Renal cortex interstitium (tissue), 11 donors: ENCODE results near the gene PCNP. TPM values are rescaled to one million over a fixed set of nuclear protein-coding genes. Genes with fewer than 3 reads are reported as not detected.
"Not testable (repeated sequence)": the region's sequence is repeated elsewhere in the genome, so short reads cannot be mapped to it uniquely, and the experiment has no call there.

Source experiments
- DNase-seq, 11 donors: peaks; one replicate each; pipeline ENCODE4 v3.0.0-alpha.2; 2013; ENCODE audit warnings: low read depth in 9 of 11, low spot score in 4 of 11; ENCODE audit errors: extremely low read depth in 1 of 11
- polyA plus RNA-seq, 3 donors: library from polyadenylated mRNA; unstranded; fragments of 120-200 nt; gene quantifications; one replicate each; pipeline ENCODE4 v1.2.1, GENCODE V29; 2013; ENCODE audit not compliant: insufficient read length in 3 of 3

Gene PCNP
- polyA plus RNA-seq, 3 donors: 197 to 242 (median 212) TPM

DNA sequence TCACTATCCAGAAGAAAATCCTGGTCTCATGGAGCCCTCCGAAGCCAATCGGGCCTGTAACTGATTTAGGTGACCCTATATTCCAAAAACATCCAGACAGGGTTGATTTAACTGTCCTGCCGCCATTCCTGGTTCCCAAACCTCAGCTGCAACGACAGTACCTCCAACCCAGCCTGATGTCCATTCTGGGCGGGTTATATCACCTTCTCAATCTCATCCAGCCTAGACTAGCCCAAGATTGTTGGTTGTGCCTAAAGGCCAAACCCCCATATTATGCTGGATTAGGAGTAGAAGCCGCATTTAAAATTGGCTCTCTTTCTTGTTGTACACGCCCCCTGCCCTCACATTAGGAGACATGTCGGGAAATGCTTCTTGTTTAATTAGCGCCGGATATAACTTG lies 66.3 kb downstream of the PCNP start:
- no peak for DNase-seq

DNA sequence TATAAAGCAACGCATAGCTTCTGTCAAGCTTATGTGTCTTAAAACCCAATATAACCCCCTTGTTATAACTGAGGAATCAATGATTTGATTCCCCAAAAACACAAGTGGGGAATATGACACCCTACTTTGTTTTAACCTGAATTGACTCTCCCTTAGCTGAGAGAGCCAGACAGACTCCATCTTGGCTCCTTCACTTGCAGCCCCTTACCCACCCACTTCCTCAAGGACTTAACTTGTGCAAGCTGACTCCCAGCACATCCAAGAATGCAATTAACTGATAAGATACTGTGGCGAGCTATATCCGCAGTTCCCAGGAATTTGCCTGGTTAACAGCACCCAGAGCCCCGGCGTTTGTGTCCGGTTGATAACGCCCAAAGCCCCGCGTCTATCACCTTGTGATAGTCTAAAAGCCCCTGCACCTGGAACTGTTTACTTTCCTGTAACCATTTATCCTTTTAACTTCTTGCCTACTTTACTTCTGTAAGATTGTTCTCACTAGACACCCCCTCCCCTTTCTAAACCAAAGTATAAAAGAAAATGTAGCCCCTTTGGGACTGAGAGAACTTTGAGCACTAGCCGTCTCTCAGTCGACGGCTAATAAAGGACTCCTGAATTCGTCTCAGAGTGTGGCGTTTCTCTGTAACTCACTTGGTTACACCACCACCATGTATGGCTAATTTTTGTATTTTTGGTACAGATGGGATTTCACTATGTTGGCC lies 67.6 kb downstream of the PCNP start:
- DNase-seq: not testable (repeated sequence)

DNA sequence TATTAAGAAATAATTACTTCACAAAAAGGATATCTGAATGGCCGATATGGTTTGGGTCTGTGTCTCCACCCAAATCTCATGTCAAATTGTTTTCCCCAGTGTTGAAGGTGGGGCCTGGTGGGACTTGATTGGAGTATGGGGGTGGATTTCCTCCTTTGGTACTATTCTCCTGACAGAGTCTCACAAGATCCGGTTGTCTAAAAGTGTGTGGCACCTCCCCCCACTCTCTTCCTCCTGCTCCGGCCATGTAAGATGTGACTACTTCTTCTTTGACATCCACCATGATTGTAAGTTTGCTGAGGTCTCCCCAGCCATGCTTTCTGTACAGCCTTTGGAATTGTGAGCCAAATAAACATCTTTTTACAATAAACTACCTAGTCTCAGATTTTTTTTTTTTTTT lies 68.5 kb downstream of the PCNP start:
- no peak for DNase-seq

DNA sequence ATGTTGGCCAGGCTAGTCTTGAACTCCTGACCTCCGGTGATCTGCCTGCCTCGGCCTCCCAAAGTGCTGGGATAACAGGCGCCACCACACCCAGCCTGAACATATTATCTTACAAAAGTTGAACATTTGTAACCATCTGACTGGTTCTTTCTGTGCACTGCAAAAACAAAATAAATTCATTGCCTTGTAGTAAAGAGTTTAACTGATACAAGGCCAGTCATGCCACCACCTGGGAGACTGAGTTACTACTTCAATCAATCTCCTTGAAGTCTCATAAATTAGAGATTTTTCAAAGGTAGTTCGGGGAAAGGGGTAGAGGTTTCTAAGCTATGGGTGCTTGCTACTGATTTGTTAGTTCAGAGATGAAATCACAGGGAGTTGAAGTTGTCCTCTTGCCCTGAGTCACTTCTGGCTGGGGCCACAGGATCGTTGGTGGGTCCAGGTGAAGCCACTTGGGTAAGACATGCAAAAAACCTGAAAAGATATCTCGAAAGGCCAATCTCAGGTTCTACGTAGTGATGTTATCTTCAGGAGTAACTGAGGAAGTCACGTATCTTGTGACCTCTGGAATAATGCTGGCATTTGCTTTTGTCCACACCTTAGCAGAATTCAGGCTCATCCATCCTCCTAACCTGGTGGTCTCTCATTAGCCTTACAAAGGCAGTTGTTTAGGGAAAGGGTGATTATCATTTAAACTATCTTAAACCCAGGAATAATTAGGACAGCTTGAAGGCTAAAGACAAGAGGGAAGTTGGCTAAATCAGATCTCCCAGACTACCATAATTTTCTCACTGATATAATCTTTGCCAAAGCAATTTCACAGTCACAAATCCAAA lies 69.2 kb downstream of the PCNP start:
- no peak for DNase-seq

Other genes starting within 250 kb of the PCNP start
- gene SENP7, start 61.0 kb upstream of the PCNP start, polyA plus RNA-seq: 10 to 100 TPM; 59.9 to 91.6 (median 74.3) TPM
- gene TRMT10C, start 12.3 kb upstream of the PCNP start, polyA plus RNA-seq: 10 to 100 TPM; 30.3 to 39.4 (median 32.7) TPM
- gene ZBTB11, start 103.0 kb downstream of the PCNP start, polyA plus RNA-seq: 10 to 100 TPM; 20.5 to 24.0 (median 22.7) TPM
- 1,000 to 10,000 TPM; 1,426 to 1,723 (median 1,604) TPM for gene RPL24, start 112.5 kb downstream of the PCNP start, polyA plus RNA-seq
- 10 to 100 TPM; 14.7 to 16.6 (median 14.8) TPM for gene CEP97, start 150.4 kb downstream of the PCNP start, polyA plus RNA-seq
- gene NXPE3, start 205.0 kb downstream of the PCNP start, polyA plus RNA-seq: 1 to 10 TPM; 5.4 to 9.1 (median 6.7) TPM